OCI-LY3 (cell line): ENCODE measurements around the gene FAM53A.

Experiments
- H2AFZ ChIP-seq: fragments of 200-600, 300-600 bp; shearing (Covaris generic); 2 replicates; pipeline ENCODE4 v1.6.0; 2014; ENCODE audit warnings: antibody characterized with exemption, low read depth, low read length
- H3K27ac ChIP-seq: fragments of 200-600, 300-600 bp; sonication (generic); 2 replicates; pipeline ENCODE4 v1.5.1; 2014; ENCODE audit warnings: mild to moderate bottlenecking, low read length, moderate library complexity, mixed read lengths
- H3K27me3 ChIP-seq: fragments of 200-600, 300-600 bp; sonication (generic); 2 replicates; pipeline ENCODE4 v1.6.1; 2014; ENCODE audit warnings: low read depth, low read length, mixed read lengths
- H3K36me3 ChIP-seq: fragments of 200-600, 300-600 bp; sonication (generic); replicated peaks from 2 replicates; pipeline ENCODE3; 2014; ENCODE audit warnings: low read depth, low read length, mixed read lengths
- H3K4me1 ChIP-seq: fragments of 300-600, 200-600 bp; sonication (generic); 2 replicates; pipeline ENCODE4 v1.6.1; 2014; ENCODE audit warnings: low read length, mixed read lengths
- H3K4me2 ChIP-seq: fragments of 200-600, 300-600 bp; sonication (generic); 2 replicates; pipeline ENCODE4 v1.6.1; 2014; ENCODE audit warnings: low read length, mixed read lengths
- H3K4me3 ChIP-seq: fragments of 300-600, 200-600 bp; sonication (generic); 2 replicates; pipeline ENCODE4 v1.5.1; 2014; ENCODE audit warnings: antibody characterized with exemption, mild to moderate bottlenecking, low read length, moderate library complexity
- H3K79me2 ChIP-seq: fragments of 300-600, 200-600 bp; shearing (Covaris generic); 2 replicates; pipeline ENCODE4 v1.6.1; 2014; ENCODE audit warnings: mild to moderate bottlenecking, low read length, mixed read lengths
- H3K9ac ChIP-seq: fragments of 300-600, 200-600 bp; shearing (Covaris generic); 2 replicates; pipeline ENCODE4 v1.6.0; 2014; ENCODE audit warnings: mild to moderate bottlenecking, low read length, moderate library complexity
- H3K9me3 ChIP-seq: fragments of 200-600, 300-600 bp; shearing (Covaris generic); 2 replicates; pipeline ENCODE4 v1.6.1; 2014; ENCODE audit warnings: low read length, mixed read lengths; ENCODE audit not compliant: insufficient read depth
- H4K20me1 ChIP-seq: fragments of 200-600, 300-600 bp; sonication (generic); 2 replicates; pipeline ENCODE4 v1.6.1; 2016; ENCODE audit warnings: low read length, mixed read lengths; ENCODE audit not compliant: insufficient read depth
- EZH2phosphoT487 ChIP-seq: fragments of 200-600 bp; shearing (Covaris generic); IDR thresholded peaks from 2 replicates; pipeline ENCODE4 v1.6.1; 2018; ENCODE audit warnings: antibody characterized with exemption, mixed run types, low read depth
- TF ChIP-seq, protein P1 (sequence below): fragments of 200-600, 300-600 bp; sonication (generic); IDR thresholded peaks from 2 replicates; pipeline ENCODE4 v1.5.1; 2014; ENCODE audit warnings: antibody characterized with exemption, low read length, low read depth

FAM53A gene

DNA sequence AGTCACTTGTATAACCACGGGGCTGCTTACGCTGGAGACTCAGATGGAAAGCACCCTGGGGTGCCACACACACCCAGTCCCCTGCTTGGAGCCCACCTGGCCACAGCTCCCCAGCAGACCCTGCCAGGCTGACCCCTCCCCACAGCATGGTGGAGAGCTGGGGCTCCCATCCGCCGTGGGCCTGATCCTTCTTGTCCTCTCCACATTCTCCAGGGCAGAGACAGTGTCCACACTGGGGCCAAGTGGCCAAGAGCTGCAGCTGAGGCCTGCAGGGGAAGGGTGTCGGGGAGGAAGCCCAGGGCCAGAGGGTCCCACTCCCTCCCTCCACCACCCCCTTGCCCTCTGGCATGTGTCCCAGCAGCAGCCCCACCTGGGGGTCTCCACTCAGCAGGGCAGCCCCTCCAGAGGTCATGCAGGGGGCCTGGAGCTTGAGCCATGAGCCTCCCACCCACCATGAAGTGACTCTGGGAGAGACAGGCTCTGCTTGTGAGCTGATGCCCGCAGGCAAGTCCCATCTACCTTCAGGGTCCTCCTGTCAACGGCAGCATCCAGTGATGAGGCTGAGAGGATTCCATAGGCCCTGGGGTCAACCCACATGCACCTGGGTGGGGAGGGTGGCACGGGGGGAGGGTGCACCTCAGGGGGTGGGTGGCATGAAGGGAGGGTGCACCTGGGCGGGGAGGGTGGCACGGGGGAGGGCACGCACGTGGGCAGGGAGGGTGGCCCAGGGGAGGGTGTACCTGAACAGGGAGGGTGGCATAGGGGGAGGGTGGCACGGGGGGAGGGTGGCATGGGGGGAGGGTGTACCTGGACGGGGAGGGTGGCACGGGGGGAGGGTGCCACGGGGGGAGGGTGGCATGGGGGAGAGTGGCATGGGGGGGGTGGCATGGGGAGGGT, 56.4 kb downstream of the FAM53A start:
- Histone ChIP-seq H3K79me2 (no peaks in the 10 kb centered on the region), H3K4me2 (no peak overlapping the region), H3K9ac (no peak overlapping the region), H4K20me1 (no peaks in the 10 kb centered on the region), H3K4me1 (no peaks in the 10 kb centered on the region), H3K9me3 (no peaks in the 10 kb centered on the region), H3K27ac (no peak overlapping the region), H3K27me3 (peaks cover 2% of the 10 kb centered on the region; the same call in 1 of the 2 replicates), H3K36me3 (no peaks in the 10 kb centered on the region), H3K4me3 (no peak overlapping the region), H2AFZ (no peak overlapping the region)
- TF ChIP-seq EZH2phosphoT487, result no peak

DNA sequence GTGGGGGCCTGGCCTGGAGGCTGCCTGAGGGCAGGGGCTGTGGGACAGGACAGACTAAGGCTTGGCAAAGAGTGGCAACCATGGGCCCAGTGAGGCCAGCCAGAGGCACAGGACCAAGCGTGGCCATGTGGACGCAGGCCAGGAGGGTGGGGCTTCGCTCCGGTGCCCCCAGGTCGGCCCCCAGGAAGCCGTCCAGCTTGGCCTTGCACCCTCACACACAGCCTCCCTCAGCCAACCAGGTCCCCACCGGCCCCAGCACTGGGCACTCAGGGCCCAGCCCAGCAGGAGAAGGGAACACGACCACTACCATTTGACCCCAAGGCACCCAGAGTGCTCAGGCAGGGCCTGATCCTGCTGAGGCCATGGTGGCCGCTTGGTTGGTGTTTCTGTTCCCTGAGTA, 57.2 kb downstream of the FAM53A start:
- H4K20me1 ChIP-seq, result no peaks in the 10 kb centered on the region
- H3K9ac ChIP-seq, result no peak overlapping the region
- no peaks in the 10 kb centered on the region for H3K4me1 ChIP-seq
- no peak overlapping the region for H3K4me2 ChIP-seq
- no peak overlapping the region for H2AFZ ChIP-seq
- no peak overlapping the region for H3K27ac ChIP-seq
- no peaks in the 10 kb centered on the region for H3K79me2 ChIP-seq
- H3K4me3 ChIP-seq, result no peak overlapping the region
- H3K27me3 ChIP-seq, result no peaks in the 10 kb centered on the region
- TF ChIP-seq, protein P1, sequence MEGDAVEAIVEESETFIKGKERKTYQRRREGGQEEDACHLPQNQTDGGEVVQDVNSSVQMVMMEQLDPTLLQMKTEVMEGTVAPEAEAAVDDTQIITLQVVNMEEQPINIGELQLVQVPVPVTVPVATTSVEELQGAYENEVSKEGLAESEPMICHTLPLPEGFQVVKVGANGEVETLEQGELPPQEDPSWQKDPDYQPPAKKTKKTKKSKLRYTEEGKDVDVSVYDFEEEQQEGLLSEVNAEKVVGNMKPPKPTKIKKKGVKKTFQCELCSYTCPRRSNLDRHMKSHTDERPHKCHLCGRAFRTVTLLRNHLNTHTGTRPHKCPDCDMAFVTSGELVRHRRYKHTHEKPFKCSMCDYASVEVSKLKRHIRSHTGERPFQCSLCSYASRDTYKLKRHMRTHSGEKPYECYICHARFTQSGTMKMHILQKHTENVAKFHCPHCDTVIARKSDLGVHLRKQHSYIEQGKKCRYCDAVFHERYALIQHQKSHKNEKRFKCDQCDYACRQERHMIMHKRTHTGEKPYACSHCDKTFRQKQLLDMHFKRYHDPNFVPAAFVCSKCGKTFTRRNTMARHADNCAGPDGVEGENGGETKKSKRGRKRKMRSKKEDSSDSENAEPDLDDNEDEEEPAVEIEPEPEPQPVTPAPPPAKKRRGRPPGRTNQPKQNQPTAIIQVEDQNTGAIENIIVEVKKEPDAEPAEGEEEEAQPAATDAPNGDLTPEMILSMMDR, result no peak
- no peaks in the 10 kb centered on the region for H3K9me3 ChIP-seq
- H3K36me3 ChIP-seq, result no peaks in the 10 kb centered on the region

- Histone ChIP-seq H4K20me1 (no peaks in the 10 kb centered on the region), H3K79me2 (no peaks in the 10 kb centered on the region), H3K9me3 (no peaks in the 10 kb centered on the region), H3K4me1 (no peaks in the 10 kb centered on the region), H3K4me2 (no peak overlapping the region), H2AFZ (no peak overlapping the region), H3K4me3 (no peak overlapping the region), H3K27ac (no peak overlapping the region), H3K9ac (no peak overlapping the region), H3K27me3 (no peaks in the 10 kb centered on the region), H3K36me3 (no peaks in the 10 kb centered on the region)
- TF ChIP-seq, protein P1, result no peak
- no peak for TF ChIP-seq EZH2phosphoT487
These were observed 58.0 kb downstream of the FAM53A start for GRCh38 chr4:1626151-1626550.

- H3K27ac ChIP-seq, result no peak overlapping the region
- no peaks in the 10 kb centered on the region for H3K79me2 ChIP-seq
- no peak overlapping the region for H3K4me2 ChIP-seq
- no peaks in the 10 kb centered on the region for H3K27me3 ChIP-seq
- H4K20me1 ChIP-seq, result no peaks in the 10 kb centered on the region
- H3K9ac ChIP-seq, result no peak overlapping the region
- no peaks in the 10 kb centered on the region for H3K4me1 ChIP-seq
- no peaks in the 10 kb centered on the region for H3K9me3 ChIP-seq
- no peak overlapping the region for H3K4me3 ChIP-seq
- no peak overlapping the region for H2AFZ ChIP-seq
- TF ChIP-seq, protein P1, result no peak
- TF ChIP-seq EZH2phosphoT487, result no peak
- H3K36me3 ChIP-seq, result no peaks in the 10 kb centered on the region
These were observed 58.4 kb downstream of the FAM53A start for GRCh38 chr4:1625600-1626138.
